Measurements from ENCODE around the gene CDHR3. TPM values are rescaled to one million over a fixed set of nuclear protein-coding genes. Genes with fewer than 3 reads are reported as not detected.

Gene CDHR3
- total RNA-seq, 1 experiment from 2014 or later: 4.0 TPM

- TF ChIP-seq CTCF (IDR thresholded peaks at IDR 0.05; ENCODE audit: unreplicated experiment): no peak
- CTCF ChIA-PET: no interaction called here
- Mint-ChIP-seq H3K4me1 (ENCODE audit: low read depth, unreplicated experiment) (no peaks in the 10 kb centered on the region), H3K9me3 (ENCODE audit: low read depth, unreplicated experiment) (no peaks in the 10 kb centered on the region), H3K4me3 (ENCODE audit: low read depth, unreplicated experiment) (no peak overlapping the region), H3K27ac (ENCODE audit: unreplicated experiment) (no peak overlapping the region), H3K36me3 (ENCODE audit: insufficient read depth, unreplicated experiment) (no peaks in the 10 kb centered on the region), H3K27me3 (ENCODE audit: unreplicated experiment) (peaks cover 66% of the 10 kb centered on the region)
- intact Hi-C loops (cut with micrococcal nuclease; ENCODE audit: unreplicated experiment): no loop called here
- no TSS peak for BruUV-seq (replicated peaks)
- DNase-seq: no peak
Observed at GRCh38 chr7:105992905-105993304, 29.8 kb downstream of the CDHR3 start.

DNA sequence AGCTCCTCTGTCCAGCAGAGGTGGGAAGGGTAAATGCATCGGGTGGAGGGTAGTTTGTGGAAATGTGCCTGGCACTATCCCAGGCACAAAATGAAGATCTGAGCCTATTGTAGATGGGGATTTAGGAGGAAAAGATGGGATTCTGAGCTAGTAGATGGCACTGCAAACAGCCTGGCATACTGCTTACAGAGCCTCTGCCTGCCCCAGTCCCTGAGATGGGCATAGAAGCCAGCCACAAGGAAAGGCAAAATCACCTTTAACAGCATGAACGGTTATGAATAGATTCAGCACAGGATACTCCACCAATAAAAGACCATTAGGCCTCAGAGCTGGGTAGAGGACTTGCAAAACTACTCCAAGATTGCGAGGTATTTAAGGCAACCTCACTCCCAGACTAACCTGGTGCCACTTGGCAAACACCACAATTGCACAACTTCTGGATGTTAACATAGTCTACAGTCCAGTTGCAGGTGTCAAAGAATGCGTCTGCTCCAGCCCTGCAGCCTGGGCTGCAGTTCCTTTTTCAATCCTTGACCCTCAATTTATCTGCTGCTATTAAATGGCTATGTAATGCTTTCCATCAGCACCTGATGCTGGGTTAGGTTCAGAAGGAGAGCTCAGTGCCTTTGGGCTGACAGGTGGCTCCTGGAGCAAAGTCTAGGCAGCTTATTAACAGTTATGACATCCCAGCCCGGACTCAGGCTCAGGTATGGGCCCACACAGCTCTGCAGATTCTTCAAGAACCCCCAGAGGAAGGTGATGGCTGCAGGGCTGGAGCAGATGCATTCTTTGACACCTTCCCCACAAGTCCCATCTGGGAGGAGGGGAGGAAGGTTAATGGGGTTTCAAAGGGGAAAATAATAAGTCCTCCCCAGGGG is 34.0 kb downstream of the CDHR3 start:
- no TSS peak for BruUV-seq (replicated peaks)
- CTCF ChIA-PET: interaction anchor here (0.7 kb wide), 1 partner anchor 120 kb away, joined by 3 read pairs; no protein-coding TSS in a partner anchor

GRCh38 chr7:105999256-105999655 is 36.2 kb downstream of the CDHR3 start:
- Mint-ChIP-seq H3K36me3 (ENCODE audit: insufficient read depth, unreplicated experiment) (no peaks in the 10 kb centered on the region), H3K27ac (ENCODE audit: unreplicated experiment) (no peak overlapping the region), H3K9me3 (ENCODE audit: low read depth, unreplicated experiment) (no peaks in the 10 kb centered on the region), H3K4me1 (ENCODE audit: low read depth, unreplicated experiment) (no peaks in the 10 kb centered on the region), H3K27me3 (ENCODE audit: unreplicated experiment) (peaks cover 42% of the 10 kb centered on the region), H3K4me3 (ENCODE audit: low read depth, unreplicated experiment) (no peak overlapping the region)
- CTCF ChIA-PET: no interaction called here
- BruUV-seq (replicated peaks): no TSS peak
- DNase-seq: no peak
- TF ChIP-seq CTCF (IDR thresholded peaks at IDR 0.05; ENCODE audit: unreplicated experiment): no peak
- intact Hi-C loops (cut with micrococcal nuclease; ENCODE audit: unreplicated experiment): no loop called here

More for the DNA sequence above, 34.0 kb downstream of the CDHR3 start:
- intact Hi-C loops (cut with micrococcal nuclease; ENCODE audit: unreplicated experiment): no loop called here
- H3K4me1 Mint-ChIP-seq (ENCODE audit: low read depth, unreplicated experiment): no peaks in the 10 kb centered on the region
- H3K36me3 Mint-ChIP-seq (ENCODE audit: insufficient read depth, unreplicated experiment): no peaks in the 10 kb centered on the region
- H3K9me3 Mint-ChIP-seq (ENCODE audit: low read depth, unreplicated experiment): no peaks in the 10 kb centered on the region
- H3K4me3 Mint-ChIP-seq (ENCODE audit: low read depth, unreplicated experiment): no peak overlapping the region
- DNase-seq: no peak
- TF ChIP-seq CTCF (IDR thresholded peaks at IDR 0.05; ENCODE audit: unreplicated experiment): no peak
- H3K27ac Mint-ChIP-seq (ENCODE audit: unreplicated experiment): no peak overlapping the region
- H3K27me3 Mint-ChIP-seq (ENCODE audit: unreplicated experiment): peaks cover 49% of the 10 kb centered on the region

- peaks cover 34% of the 10 kb centered on the region for H3K27me3 Mint-ChIP-seq (ENCODE audit: unreplicated experiment)
- TF ChIP-seq CTCF (IDR thresholded peaks at IDR 0.05; ENCODE audit: unreplicated experiment): no peak
- H3K36me3 Mint-ChIP-seq (ENCODE audit: insufficient read depth, unreplicated experiment): no peaks in the 10 kb centered on the region
- DNase-seq: no peak
- H3K4me3 Mint-ChIP-seq (ENCODE audit: low read depth, unreplicated experiment): no peak overlapping the region
- H3K9me3 Mint-ChIP-seq (ENCODE audit: low read depth, unreplicated experiment): peaks cover 3% of the 10 kb centered on the region
- intact Hi-C loops (cut with micrococcal nuclease; ENCODE audit: unreplicated experiment): loop anchor here (10.0 kb wide), 1 partner anchor 346 kb away; no protein-coding TSS in a partner anchor
- CTCF ChIA-PET: interaction anchor here (0.6 kb wide), 2 partner anchors 9 to 1210 kb away, joined by 4 to 5 read pairs; no protein-coding TSS in a partner anchor
- BruUV-seq (replicated peaks): no TSS peak
- H3K27ac Mint-ChIP-seq (ENCODE audit: unreplicated experiment): no peak overlapping the region
- H3K4me1 Mint-ChIP-seq (ENCODE audit: low read depth, unreplicated experiment): no peaks in the 10 kb centered on the region
Observed at GRCh38 chr7:106001196-106001595, 38.1 kb downstream of the CDHR3 start.
